Measurements from ENCODE around the gene FCHO2.

FCHO2 gene

GRCh38 chr5:72951671-72952468, 4.0 kb upstream of the FCHO2 start:
- H3K79me2 ChIP-seq (ENCODE audit: control insufficient read depth, low read length), result peaks cover 4% of the 10 kb centered on the region
- no peak for TF ChIP-seq EZH2phosphoT487 (IDR thresholded peaks at IDR 0.05; ENCODE audit: borderline replicate concordance, low read length)
- no peak for TF ChIP-seq CTCF (IDR thresholded peaks at IDR 0.05; ENCODE audit: low read depth, low read length, poor library complexity, severe bottlenecking)
- H3K4me3 ChIP-seq (ENCODE audit: low read length), result no peak overlapping the region
- H3K4me1 ChIP-seq (ENCODE audit: control insufficient read depth, low read length), result peaks cover 17% of the 10 kb centered on the region
- H3K27me3 ChIP-seq (ENCODE audit: control insufficient read depth, low read length), result peaks cover 4% of the 10 kb centered on the region
- no peaks in the 10 kb centered on the region for H3F3A ChIP-seq (ENCODE audit: control insufficient read depth, insufficient read depth)
- no peaks in the 10 kb centered on the region for H3K36me3 ChIP-seq (ENCODE audit: control insufficient read depth, low read length)
- no peaks in the 10 kb centered on the region for H3K9me3 ChIP-seq (ENCODE audit: control insufficient read depth, insufficient read depth, low read length)
- H3K9me2 ChIP-seq (replicated peaks; ENCODE audit: control insufficient read depth, low read length), result no peaks in the 10 kb centered on the region
- no peaks in the 10 kb centered on the region for H4K20me1 ChIP-seq (ENCODE audit: control insufficient read depth, insufficient read depth, low read depth, low read length)
- H3K27ac ChIP-seq (ENCODE audit: low read depth, low read length), result no peak overlapping the region
- H3K4me2 ChIP-seq (ENCODE audit: low read length), result no peak overlapping the region

GRCh38 chr5:72954389-72954788, 1.5 kb upstream of the FCHO2 start:
- no peaks in the 10 kb centered on the region for H3F3A ChIP-seq (ENCODE audit: control insufficient read depth, insufficient read depth)
- no peak overlapping the region for H3K4me2 ChIP-seq (ENCODE audit: low read length)
- H3K27me3 ChIP-seq (ENCODE audit: control insufficient read depth, low read length), result peaks cover 4% of the 10 kb centered on the region
- H3K27ac ChIP-seq (ENCODE audit: low read depth, low read length), result no peak overlapping the region
- H3K4me3 ChIP-seq (ENCODE audit: low read length), result no peak overlapping the region
- H3K79me2 ChIP-seq (ENCODE audit: control insufficient read depth, low read length), result peaks cover 26% of the 10 kb centered on the region
- no peaks in the 10 kb centered on the region for H4K20me1 ChIP-seq (ENCODE audit: control insufficient read depth, insufficient read depth, low read depth, low read length)
- no peaks in the 10 kb centered on the region for H3K9me3 ChIP-seq (ENCODE audit: control insufficient read depth, insufficient read depth, low read length)
- no peak for TF ChIP-seq EZH2phosphoT487 (IDR thresholded peaks at IDR 0.05; ENCODE audit: borderline replicate concordance, low read length)
- TF ChIP-seq CTCF (IDR thresholded peaks at IDR 0.05; ENCODE audit: low read depth, low read length, poor library complexity, severe bottlenecking), result no peak
- H3K4me1 ChIP-seq (ENCODE audit: control insufficient read depth, low read length), result peaks cover 24% of the 10 kb centered on the region
- no peaks in the 10 kb centered on the region for H3K36me3 ChIP-seq (ENCODE audit: control insufficient read depth, low read length)
- no peaks in the 10 kb centered on the region for H3K9me2 ChIP-seq (replicated peaks; ENCODE audit: control insufficient read depth, low read length)

- H3K4me1 ChIP-seq (ENCODE audit: control insufficient read depth, low read length), result peaks cover 24% of the 10 kb centered on the region
- H3K4me2 ChIP-seq (ENCODE audit: low read length), result peak overlapping the region; percentile 77
- no peak overlapping the region for H3K27ac ChIP-seq (ENCODE audit: low read depth, low read length)
Measured at GRCh38 chr5:72955143-72955767, 586 bp upstream of the FCHO2 start.

More at GRCh38 chr5:72955143-72955767, 586 bp upstream of the FCHO2 start:
- no peaks in the 10 kb centered on the region for H3F3A ChIP-seq (ENCODE audit: control insufficient read depth, insufficient read depth)
- no peaks in the 10 kb centered on the region for H3K36me3 ChIP-seq (ENCODE audit: control insufficient read depth, low read length)
- no peaks in the 10 kb centered on the region for H3K9me2 ChIP-seq (replicated peaks; ENCODE audit: control insufficient read depth, low read length)
- peak overlapping the region; percentile 78 for H3K4me3 ChIP-seq (ENCODE audit: low read length)
- H4K20me1 ChIP-seq (ENCODE audit: control insufficient read depth, insufficient read depth, low read depth, low read length), result no peaks in the 10 kb centered on the region
- peaks cover 26% of the 10 kb centered on the region for H3K79me2 ChIP-seq (ENCODE audit: control insufficient read depth, low read length)
- H3K27me3 ChIP-seq (ENCODE audit: control insufficient read depth, low read length), result peaks cover 4% of the 10 kb centered on the region
- TF ChIP-seq CTCF (IDR thresholded peaks at IDR 0.05; ENCODE audit: low read depth, low read length, poor library complexity, severe bottlenecking), result no peak
- no peak for TF ChIP-seq EZH2phosphoT487 (IDR thresholded peaks at IDR 0.05; ENCODE audit: borderline replicate concordance, low read length)
- H3K9me3 ChIP-seq (ENCODE audit: control insufficient read depth, insufficient read depth, low read length), result no peaks in the 10 kb centered on the region

Measured in DOHH2 (cell line).